Measurements from ENCODE around the gene HSFY1. TPM values are rescaled to one million over a fixed set of nuclear protein-coding genes. Genes with fewer than 3 reads are reported as not detected.

HSFY1 gene
- total RNA-seq (2022; extraction: Qiagen RNA extraction) = not detected in 5 replicates

GRCh38 chrY:18546420-18546819, at the start of gene HSFY1:
Gene HSFY1 (plus strand): TSS chrY:18546720. CDS start chrY:18546788, 68 bp downstream.

Other genes starting within 250 kb of the HSFY1 start
- not detected in 5 replicates for gene HSFY2, start 227.0 kb downstream of the HSFY1 start, total RNA-seq (2022; extraction: Qiagen RNA extraction)